OCI-LY3 (cell line): ENCODE results near the gene LMNB1.

Experiments used
- EZH2phosphoT487 ChIP-seq: fragments of 200-600 bp; shearing (Covaris generic); IDR thresholded peaks from 2 replicates; pipeline ENCODE4 v1.6.1; 2018; ENCODE audit warnings: antibody characterized with exemption, mixed run types, low read depth
- TF ChIP-seq, protein P1 (sequence below): fragments of 200-600, 300-600 bp; sonication (generic); IDR thresholded peaks from 2 replicates; pipeline ENCODE4 v1.5.1; 2014; ENCODE audit warnings: antibody characterized with exemption, low read length, low read depth

DNA sequence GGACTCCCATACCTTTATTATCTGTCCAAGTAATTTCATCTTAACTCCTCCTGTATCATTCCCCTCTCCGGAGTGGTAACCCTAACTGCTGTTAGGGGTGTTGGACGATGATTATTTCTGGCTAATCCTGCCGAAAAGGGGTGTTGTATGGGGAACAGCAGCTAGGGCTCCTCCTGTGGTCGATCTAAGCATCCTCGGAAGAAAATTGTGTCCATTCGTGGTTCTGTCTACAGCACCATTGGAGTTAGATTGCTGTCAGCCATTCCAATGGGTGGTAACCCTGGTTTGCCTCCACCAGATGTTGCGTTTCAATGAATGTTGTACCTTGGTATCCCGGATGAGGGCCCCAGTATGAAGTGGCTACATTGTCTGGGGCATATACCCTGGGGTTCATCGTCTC lies 35.6 kb upstream of the LMNB1 start:
- TF ChIP-seq, protein P1, sequence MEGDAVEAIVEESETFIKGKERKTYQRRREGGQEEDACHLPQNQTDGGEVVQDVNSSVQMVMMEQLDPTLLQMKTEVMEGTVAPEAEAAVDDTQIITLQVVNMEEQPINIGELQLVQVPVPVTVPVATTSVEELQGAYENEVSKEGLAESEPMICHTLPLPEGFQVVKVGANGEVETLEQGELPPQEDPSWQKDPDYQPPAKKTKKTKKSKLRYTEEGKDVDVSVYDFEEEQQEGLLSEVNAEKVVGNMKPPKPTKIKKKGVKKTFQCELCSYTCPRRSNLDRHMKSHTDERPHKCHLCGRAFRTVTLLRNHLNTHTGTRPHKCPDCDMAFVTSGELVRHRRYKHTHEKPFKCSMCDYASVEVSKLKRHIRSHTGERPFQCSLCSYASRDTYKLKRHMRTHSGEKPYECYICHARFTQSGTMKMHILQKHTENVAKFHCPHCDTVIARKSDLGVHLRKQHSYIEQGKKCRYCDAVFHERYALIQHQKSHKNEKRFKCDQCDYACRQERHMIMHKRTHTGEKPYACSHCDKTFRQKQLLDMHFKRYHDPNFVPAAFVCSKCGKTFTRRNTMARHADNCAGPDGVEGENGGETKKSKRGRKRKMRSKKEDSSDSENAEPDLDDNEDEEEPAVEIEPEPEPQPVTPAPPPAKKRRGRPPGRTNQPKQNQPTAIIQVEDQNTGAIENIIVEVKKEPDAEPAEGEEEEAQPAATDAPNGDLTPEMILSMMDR, result no peak
- no peak for TF ChIP-seq EZH2phosphoT487
